GM12878 (cell line): ENCODE results near the gene ETS1.

Experiments used
- POLR2AphosphoS5 ChIP-seq: IDR thresholded peaks from 2 replicates; pipeline ENCODE4 v1.6.1; 2011; ENCODE audit warnings: mild to moderate bottlenecking, low read length, inconsistent platforms
- REST ChIP-seq: IDR thresholded peaks from 2 replicates; pipeline ENCODE4 v1.6.1; 2012; ENCODE audit warnings: mild to moderate bottlenecking, low read depth, low read length

GRCh38 chr11:128627666-128628324, 40.4 kb upstream of the ETS1 start:
- TF ChIP-seq POLR2AphosphoS5 (no peak), REST (no peak)
